Peyer's patch (tissue), 4 donors: ENCODE data around the gene DMAP1.

Source experiments
- CTCF ChIP-seq, 6 experiments: fragments of 450-650 bp in 4 of 6; fragments of 200-600 bp in 2 of 6; sonication (generic) in 1 of 6; IDR thresholded peaks; one replicate each; pipeline ENCODE4 v1.5.1; 2017 to 2019; ENCODE audit warnings: antibody characterized with exemption in 6 of 6, mild to moderate bottlenecking in 3 of 6, moderate library complexity in 1 of 6
- POLR2A ChIP-seq, 2 donors: fragments of 450-650 bp; IDR thresholded peaks; one replicate each; pipeline ENCODE4 v1.5.1; 2017; ENCODE audit warnings: antibody characterized with exemption in 2 of 2, mild to moderate bottlenecking in 2 of 2, moderate library complexity in 2 of 2

- no peak for TF ChIP-seq CTCF (IDR thresholded peaks at IDR 0.05)
- no peak for TF ChIP-seq POLR2A (IDR thresholded peaks at IDR 0.05)
Measured at GRCh38 chr1:44268054-44268453, 54.8 kb downstream of the DMAP1 start.
